ENCODE measurements around the gene MYH2.
"Not testable (repeated sequence)": the region's sequence is repeated elsewhere in the genome, so short reads cannot be mapped to it uniquely, and the experiment has no call there.

The MYH2 gene
- total RNA-seq: 0 to 0.12 (median 0) reads per million in 18 experiments

GRCh38 chr17:10549096-10549842 is at the start of gene MYH2:
Gene MYH2, minus strand, starts transcription at chr17:10549658. Its CDS starts 1,738 bp downstream, at chr17:10547920.
- no peak for DNase-seq

DNA sequence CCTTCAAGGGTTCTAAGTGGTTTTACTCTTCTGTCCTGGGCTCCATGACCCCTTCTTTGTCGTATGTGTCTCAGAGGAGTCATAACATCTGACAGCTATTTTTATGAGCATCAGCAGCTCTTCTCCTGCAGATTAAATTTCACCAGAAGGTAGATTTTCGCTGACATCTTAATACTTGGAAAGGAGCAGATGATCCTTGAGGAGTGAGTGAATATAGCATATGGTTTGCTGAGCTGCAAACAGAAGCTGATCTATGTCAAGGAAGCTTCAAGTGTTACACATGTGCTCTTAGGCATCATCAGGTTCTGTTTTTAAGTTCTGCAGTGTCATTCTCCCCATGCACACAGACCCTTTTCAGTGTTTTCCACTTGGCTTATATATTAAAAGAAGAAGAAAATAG is 49.2 kb upstream of the MYH2 start:
- DNase-seq: no peak

DNA sequence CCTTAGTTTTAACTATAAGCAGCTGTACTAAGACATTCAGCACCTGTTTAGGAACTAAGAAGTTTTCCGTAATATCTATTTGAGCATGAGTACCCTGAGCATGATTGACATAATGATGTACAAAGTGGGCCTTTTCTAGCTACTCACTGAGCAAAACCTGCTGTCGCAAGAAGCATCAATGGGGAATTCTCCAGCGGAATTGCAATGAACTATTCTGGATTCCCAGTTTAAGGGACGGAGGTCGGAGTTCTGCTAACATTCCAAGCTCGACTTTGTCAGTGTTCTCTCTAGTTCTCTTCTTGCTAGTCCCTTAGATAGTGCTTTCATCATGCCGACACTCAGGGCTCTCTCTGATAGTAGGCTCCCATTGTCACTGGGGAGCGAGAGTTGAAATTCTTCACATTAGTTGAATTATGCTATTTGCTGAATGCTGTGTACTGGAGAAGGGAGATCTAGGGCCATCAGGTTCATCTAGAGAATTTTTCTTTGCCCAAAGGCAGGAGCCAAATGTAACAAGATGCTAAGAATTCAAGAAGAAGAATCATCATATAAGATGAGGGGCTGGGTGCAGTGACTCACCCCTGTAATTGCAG is 40.2 kb upstream of the MYH2 start:
- no peak for DNase-seq

- no peak for DNase-seq
These were observed 36.1 kb upstream of the MYH2 start for GRCh38 chr17:10585529-10585928.

- DNase-seq: no peak
These were observed 34.4 kb upstream of the MYH2 start for GRCh38 chr17:10583834-10584233.

DNA sequence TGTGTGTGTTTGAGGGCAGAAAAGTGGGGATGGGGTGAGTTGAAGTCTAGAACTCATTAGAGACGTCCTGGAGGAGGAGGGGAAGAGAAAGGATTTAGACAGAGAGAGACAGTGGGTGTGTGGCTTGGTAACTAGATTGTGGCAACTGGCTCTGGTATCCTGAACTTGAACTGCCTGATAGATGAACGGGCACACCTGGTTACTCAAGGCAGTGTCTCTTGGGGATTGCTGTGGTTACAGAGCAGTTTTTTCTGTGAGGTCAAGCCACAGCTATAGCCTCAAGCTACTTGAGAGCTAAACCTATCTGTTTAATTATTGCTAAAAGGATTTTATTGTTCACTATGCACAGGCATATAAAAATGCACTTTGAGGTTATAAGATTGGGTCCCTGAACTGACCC is 29.8 kb upstream of the MYH2 start:
- DNase-seq: no peak

DNA sequence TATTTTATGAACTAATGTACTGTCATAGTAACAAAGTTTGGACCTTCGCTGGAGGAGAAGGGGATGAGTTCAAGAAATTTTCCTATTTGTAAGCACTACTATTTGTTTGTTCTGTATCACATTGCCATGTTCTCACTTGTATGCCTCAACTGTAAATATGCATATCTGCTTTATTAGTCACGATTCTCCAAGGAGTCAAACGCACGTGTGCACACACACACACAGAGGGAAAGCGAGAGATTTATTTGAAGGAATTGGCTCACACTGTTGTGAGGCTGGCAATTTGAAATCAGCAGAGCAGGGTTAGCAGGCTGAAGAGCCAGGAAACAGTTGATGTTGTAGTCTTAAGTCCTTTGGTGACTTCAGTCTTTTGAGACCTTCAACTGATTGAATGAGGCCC is 24.9 kb upstream of the MYH2 start:
- no peak for DNase-seq

- no peak for DNase-seq
These were observed 14.7 kb upstream of the MYH2 start for GRCh38 chr17:10563991-10564660.

GRCh38 chr17:10558049-10558448 is 8.6 kb upstream of the MYH2 start:
- no peak for DNase-seq

DNA sequence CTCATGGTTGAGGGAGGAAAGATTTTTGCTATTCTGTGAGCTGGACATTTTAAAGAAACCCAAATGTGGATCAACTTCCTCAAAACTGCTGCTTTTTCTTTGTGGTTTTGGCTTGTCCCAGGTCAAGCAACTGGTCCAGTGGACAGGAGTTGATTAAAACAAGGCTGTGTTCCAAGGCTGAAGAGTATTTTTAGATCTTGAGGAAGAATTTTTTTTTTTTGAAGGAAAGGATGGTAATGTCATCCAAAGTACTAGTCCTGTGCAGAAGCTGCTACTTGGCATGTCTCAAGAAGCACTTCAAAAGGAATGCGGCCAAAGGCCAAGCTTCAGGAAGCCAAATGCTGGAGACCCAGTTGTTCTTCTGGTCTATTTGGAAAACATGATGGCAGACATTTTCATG is 8.0 kb upstream of the MYH2 start:
- no peak for DNase-seq

GRCh38 chr17:10556301-10557005 is 7.0 kb upstream of the MYH2 start:
- no peak for DNase-seq

GRCh38 chr17:10550014-10550413 is 556 bp upstream of the MYH2 start:
- DNase-seq: no peak

DNA sequence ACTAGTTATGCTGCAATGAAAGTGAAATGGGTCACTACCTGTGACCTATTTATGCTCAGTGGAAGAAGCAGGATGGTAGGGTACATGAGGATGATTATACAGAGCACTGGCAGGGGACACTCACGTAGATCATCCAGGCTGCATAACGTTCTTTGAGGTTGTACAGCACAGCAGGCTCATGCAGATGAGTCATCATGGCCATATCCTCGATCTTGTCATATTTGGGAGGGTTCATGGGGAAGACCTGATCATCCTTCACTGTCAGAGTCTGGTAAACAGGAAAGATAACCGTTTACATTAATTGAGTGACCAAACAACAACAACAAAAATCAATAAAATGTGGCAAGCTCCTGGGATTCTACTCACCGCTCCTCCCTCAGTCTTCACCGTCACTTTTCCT is 2.1 kb downstream of the MYH2 start:
- no peak for DNase-seq

GRCh38 chr17:10543486-10543885 is 6.0 kb downstream of the MYH2 start:
- not testable (repeated sequence) for DNase-seq

- not testable (repeated sequence) for DNase-seq
These were observed 8.3 kb downstream of the MYH2 start for GRCh38 chr17:10541179-10541578.

DNA sequence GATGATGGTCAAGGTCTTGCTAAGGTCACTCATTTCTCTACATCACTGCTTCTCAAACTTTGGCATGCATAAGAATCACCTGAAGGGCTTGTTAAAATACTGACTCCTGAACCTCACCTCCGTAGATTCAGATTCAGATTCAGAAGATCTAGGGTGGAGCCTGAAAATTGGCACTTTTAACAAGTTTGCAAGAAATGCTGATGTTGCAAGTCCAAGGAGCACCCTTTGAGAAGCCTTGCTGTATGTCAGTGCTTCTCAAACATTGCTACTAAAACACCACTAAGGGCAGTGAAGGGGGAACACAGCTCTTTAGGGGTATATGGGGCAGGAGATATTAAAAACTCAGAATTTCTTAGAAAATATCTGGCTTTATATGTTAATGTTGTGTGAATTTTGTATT is 17.4 kb downstream of the MYH2 start:
- no peak for DNase-seq

- no peak for DNase-seq
These were observed 22.0 kb downstream of the MYH2 start for GRCh38 chr17:10527419-10527818.

- no peak for DNase-seq
These were observed 22.9 kb downstream of the MYH2 start for GRCh38 chr17:10526517-10526916.

GRCh38 chr17:10523064-10523463 is 26.4 kb downstream of the MYH2 start:
- no peak for DNase-seq

DNA sequence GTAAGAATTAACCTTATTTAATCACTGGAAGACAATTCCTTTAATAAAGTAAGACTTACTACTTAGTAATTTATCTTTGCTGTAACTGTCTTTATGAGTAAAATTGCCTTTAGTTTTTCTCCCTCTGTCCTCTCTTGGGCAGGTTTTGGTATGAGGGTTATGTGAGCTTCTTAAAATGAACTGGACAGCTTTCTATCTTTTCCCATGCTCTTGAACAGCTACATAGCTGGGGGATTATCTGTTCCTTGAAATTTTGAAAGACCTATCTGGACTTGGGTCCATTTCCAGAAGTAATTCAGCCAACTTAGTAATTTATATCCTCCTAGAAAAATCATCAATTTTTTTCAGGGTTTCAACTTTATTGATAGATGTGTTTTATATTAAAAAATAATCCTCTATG is 27.5 kb downstream of the MYH2 start:
- DNase-seq: no peak

DNA sequence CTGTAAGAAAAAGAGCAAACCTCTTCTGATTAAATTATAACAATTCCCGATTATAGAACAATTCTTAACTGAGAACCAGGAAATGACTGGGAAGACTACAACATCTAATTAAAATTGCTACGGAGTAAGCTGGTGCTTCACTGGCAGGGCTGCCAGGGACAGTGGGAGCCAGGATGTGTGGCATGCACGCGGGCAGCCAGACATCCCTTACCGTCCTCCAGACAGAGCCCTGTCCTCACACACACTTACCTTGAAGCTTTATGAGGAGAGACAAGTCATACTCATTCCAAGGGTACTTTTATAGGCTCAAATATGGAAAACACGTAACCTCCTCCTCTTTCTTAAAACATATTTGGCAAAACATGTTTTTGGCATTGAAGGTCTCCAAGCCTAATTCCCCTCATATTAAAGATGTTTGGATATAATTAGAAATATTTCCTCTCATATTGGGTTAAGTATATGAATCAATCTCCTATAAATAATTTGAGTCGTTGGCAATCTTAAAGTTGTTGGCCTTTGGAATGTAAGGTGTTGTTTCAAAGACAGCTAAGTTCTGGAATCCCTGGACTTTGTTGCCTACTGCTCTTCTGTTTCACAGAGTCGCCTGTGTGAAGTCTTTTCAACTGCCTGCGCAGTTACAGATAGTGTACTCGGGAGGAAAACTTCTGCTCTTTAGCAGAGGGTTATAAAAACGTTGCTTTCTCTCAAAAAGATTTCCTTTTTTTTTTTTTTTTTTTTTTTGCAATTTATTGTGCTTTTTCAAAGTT is 31.0 kb downstream of the MYH2 start, which contains the start of gene MYH1:
Gene MYH1, minus strand, starts transcription at position 272 of the 767 bp plus-strand sequence. CDS start 1,900 bp downstream, outside the sequence.
- no peak for DNase-seq

GRCh38 chr17:10516638-10517037 is 32.8 kb downstream of the MYH2 start:
- no peak for DNase-seq

All from inflammatory macrophage (primary cell).